ENCODE measurements around the gene SIRPA. TPM values are rescaled to one million over a fixed set of nuclear protein-coding genes. Genes with fewer than 3 reads are reported as not detected.
"Not testable (repeated sequence)": the region's sequence is repeated elsewhere in the genome, so short reads cannot be mapped to it uniquely, and the experiment has no call there.

The SIRPA gene
- polyA plus RNA-seq, 6 donors from 2014 or later, result 0.24 to 0.44 (median 0.26) TPM; not detected in 2

DNA sequence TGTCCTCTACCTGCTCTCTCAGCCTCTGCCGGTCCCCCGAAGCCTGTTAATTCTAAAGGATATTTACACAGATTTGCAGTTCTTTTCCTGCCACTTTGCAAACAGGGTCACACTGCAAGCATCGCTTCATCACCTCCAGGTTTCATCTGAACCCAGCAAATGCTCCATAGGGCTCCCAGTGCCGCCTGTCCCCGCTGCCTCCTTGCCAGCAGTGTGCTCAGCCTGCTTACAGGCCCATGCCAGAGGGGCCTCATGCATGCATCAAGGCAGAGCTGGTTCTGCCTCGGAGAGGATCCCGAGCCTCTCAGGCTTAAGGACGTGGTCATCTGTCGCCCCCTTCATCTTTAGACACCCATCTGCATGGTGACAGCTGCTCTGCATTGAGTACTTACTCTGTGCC lies 10.5 kb downstream of the SIRPA start:
- no peak for ATAC-seq (ENCODE audit: low read depth in 2 of 2)
- Mint-ChIP-seq H3K27ac (no peak overlapping the region), H3K36me3 (no peaks in the 10 kb centered on the region), H3K9me3 (no peaks in the 10 kb centered on the region), H3K27me3 (peaks cover 0 to 8% (median 0%) of the 10 kb centered on the region in 3 donors), H3K4me1 (peaks cover 10 to 23% (median 12%) of the 10 kb centered on the region in 3 donors), H3K4me3 (no peak overlapping the region)
- DNase-seq, result no peak

DNA sequence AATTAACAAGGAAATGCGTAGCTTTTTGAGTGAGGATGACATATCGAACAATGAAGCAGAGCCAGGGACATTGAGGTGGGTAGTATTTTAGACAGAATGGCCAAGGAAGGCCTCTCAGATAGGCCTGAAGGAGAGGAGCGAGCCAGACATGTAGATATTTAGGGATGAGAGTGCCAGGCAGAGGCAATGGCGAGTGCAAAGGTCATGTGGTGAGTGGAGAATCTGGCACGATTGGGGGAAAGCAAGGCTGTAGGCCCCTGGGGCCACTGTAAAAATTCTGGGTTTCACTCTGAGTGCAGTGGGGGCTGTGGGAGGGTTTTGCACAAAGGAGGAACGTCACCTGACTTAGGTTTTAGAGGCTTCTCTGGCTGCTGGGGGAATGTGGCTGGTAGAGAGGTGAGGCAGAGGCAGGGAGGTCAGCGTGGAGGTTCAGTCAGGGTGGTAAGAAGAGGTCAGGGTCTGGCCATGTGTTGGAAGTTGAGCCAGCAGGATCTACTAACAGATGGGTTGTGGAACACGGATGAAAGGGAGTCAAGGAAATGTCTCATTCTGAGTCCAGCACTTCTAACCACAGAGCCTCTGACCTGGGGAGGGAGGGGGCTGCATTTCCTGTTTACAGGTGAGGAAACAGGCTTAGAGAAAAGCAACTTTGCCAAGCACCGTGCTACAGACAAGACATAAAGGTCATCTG lies 11.3 kb downstream of the SIRPA start:
- peaks cover 7 to 23% (median 10%) of the 10 kb centered on the region in 3 donors for H3K4me1 Mint-ChIP-seq
- no peaks in the 10 kb centered on the region for H3K9me3 Mint-ChIP-seq
- no peak overlapping the region for H3K27ac Mint-ChIP-seq
- H3K27me3 Mint-ChIP-seq, result peaks cover 0 to 8% (median 0%) of the 10 kb centered on the region in 3 donors
- DNase-seq (no peak), ATAC-seq (ENCODE audit: low read depth in 2 of 2) (no peak)
- H3K4me3 Mint-ChIP-seq, result no peak overlapping the region
- H3K36me3 Mint-ChIP-seq, result no peaks in the 10 kb centered on the region

DNA sequence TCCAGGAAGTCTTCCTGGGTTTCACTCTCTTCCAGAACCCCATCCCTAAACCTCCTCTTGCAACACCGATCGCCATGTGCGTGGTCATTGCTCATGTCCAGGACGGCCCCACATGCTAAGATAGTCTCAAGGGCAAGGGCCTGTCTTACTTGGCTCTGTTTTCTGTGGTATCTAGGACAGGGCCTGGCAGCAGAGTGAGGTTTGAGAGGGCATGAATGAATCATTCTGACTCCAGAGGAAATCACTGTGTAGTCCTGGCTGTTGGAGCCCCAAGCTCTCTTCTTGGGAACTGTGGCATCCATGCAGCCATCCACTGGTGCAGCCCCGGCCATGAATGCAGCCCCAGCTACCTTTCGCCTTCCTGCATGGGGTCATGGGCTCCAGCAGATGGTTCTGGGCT lies 12.4 kb downstream of the SIRPA start:
- peaks cover 5 to 23% (median 10%) of the 10 kb centered on the region in 3 donors for H3K4me1 Mint-ChIP-seq
- H3K27ac Mint-ChIP-seq, result no peak overlapping the region
- peaks cover 0 to 8% (median 0%) of the 10 kb centered on the region in 3 donors for H3K27me3 Mint-ChIP-seq
- H3K9me3 Mint-ChIP-seq, result no peaks in the 10 kb centered on the region
- no peaks in the 10 kb centered on the region for H3K36me3 Mint-ChIP-seq
- ATAC-seq (ENCODE audit: low read depth in 2 of 2) (no peak), DNase-seq (no peak)
- H3K4me3 Mint-ChIP-seq, result no peak overlapping the region

DNA sequence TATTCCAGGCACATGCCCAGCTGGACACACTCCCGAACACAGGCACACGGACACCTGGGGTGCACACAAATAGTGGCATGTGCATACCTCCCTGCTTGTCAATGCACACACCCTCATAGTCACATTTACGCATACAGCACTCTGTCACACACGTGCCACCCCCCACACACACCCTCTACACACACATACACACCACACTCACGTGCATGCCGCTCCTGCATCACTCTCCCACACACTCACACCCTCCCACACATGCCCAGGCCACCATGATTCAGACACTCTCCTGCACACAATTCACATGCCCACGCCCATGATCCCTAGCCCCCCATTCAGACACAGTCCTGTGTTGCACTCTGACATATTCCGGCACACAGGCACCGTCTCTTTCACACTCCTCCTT lies 13.0 kb downstream of the SIRPA start:
- Mint-ChIP-seq H3K4me1 (peaks cover 10 to 23% (median 10%) of the 10 kb centered on the region in 3 donors), H3K27ac (peak overlapping the region in 1 of 6 donors; percentile 5), H3K4me3 (no peak overlapping the region), H3K36me3 (no peaks in the 10 kb centered on the region), H3K9me3 (no peaks in the 10 kb centered on the region), H3K27me3 (peaks cover 0 to 8% (median 0%) of the 10 kb centered on the region in 3 donors)
- ATAC-seq (ENCODE audit: low read depth in 2 of 2) (no peak), DNase-seq (no peak)

DNA sequence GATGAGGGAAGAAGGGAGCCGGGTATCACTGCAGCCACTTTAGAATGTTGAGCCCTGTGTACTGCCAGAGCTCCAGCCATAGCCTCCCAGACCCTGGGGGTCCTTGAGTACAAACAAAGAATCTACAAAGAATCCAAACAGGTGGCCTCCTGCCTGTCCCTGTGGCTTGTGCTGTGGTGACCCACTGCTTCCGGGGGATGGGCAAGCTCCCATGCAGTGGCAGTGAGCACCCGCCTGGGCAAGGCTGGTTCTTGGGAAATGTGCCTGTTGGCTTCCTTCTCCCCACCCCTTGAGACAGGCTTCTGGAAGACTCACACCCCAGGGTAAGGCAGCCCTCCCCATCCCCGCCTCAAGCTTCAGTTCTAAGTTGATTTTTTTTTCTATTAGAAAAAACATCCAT lies 13.9 kb downstream of the SIRPA start:
- H3K27me3 Mint-ChIP-seq, result peaks cover 0 to 8% (median 6%) of the 10 kb centered on the region in 3 donors
- no peak overlapping the region for H3K27ac Mint-ChIP-seq

DNA sequence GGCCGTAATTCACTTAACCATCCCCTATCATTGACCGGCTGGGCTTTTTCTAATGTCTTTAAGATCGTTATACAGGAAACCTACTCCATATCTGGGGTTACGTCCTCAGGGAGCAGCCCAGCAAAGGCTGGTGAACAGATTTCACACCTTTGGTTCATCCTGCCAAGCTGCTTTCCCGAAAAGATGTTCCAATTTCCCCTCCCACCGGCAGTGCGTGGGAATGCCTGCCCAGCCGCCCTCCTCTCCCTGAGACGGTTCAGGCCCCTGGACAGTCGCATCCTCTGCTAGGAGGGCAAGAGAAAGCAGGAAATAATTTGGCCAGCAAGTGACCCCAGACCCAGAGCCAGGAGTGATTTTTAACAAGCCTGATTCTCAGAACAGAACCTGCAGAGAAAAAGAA lies 16.3 kb downstream of the SIRPA start:
- H3K9me3 Mint-ChIP-seq, result no peaks in the 10 kb centered on the region
- H3K4me3 Mint-ChIP-seq, result no peak overlapping the region
- H3K27me3 Mint-ChIP-seq, result peaks cover 0 to 8% (median 6%) of the 10 kb centered on the region in 3 donors
- H3K36me3 Mint-ChIP-seq, result no peaks in the 10 kb centered on the region
- no peak overlapping the region for H3K27ac Mint-ChIP-seq
- peaks cover 3 to 16% (median 12%) of the 10 kb centered on the region in 3 donors for H3K4me1 Mint-ChIP-seq
- no peak for DNase-seq
- no peak for ATAC-seq (ENCODE audit: low read depth in 2 of 2)

More for the DNA sequence above, 13.9 kb downstream of the SIRPA start:
- no peaks in the 10 kb centered on the region for H3K9me3 Mint-ChIP-seq
- H3K36me3 Mint-ChIP-seq, result no peaks in the 10 kb centered on the region
- peaks cover 10 to 23% (median 13%) of the 10 kb centered on the region in 3 donors for H3K4me1 Mint-ChIP-seq
- ATAC-seq (ENCODE audit: low read depth in 2 of 2) (no peak), DNase-seq (no peak)
- no peak overlapping the region for H3K4me3 Mint-ChIP-seq

DNA sequence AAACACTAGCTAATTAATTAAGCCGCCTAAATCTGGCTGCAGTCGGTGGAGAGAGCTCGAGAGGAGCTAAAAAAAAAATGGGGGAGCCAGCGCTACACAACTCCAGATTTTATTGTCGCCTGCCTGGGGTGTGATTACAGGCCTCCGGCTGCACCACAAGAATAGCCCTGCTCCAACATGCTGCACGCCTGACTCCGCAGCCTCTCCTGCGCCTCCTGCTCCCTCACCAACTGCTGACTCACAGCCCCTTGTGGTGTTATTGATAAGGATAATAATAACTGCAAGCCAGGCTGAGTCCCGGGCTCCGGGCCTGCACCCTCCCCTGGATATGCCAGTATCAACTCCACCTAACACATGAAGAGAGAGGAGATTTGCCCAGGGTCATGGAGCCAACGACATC lies 16.8 kb downstream of the SIRPA start:
- no peak for ATAC-seq (ENCODE audit: low read depth in 2 of 2)
- Mint-ChIP-seq H3K4me3 (no peak overlapping the region), H3K36me3 (no peaks in the 10 kb centered on the region)

DNA sequence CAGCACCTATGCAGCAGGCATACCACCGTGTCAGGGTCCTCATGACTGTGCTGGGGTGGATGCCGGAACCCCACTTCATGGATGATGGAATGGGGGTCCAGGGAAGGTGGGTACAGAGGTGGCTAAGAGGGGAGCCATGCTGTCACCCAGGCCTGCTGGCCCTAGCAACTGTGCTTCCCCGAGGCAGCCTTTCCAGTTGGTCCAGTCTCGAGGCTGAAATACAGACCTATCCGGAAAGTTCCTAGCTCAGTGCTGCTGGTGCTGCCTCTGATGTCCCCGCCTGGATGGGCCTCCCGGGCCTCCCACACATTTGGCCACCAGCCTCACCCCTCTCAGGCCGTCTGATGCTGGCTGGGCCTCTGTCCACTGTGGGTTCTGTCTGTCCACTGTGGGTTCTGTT lies 17.4 kb downstream of the SIRPA start:
- no peak for ATAC-seq (ENCODE audit: low read depth in 2 of 2)
- Mint-ChIP-seq H3K4me1 (peaks cover 0 to 11% (median 11%) of the 10 kb centered on the region in 3 donors), H3K4me3 (no peak overlapping the region), H3K36me3 (no peaks in the 10 kb centered on the region), H3K27ac (no peak overlapping the region), H3K27me3 (peaks cover 0 to 8% (median 6%) of the 10 kb centered on the region in 3 donors), H3K9me3 (no peaks in the 10 kb centered on the region)
- no peak for DNase-seq

More for the DNA sequence above, 16.8 kb downstream of the SIRPA start:
- Mint-ChIP-seq H3K4me1 (peaks cover 0 to 14% (median 11%) of the 10 kb centered on the region in 3 donors), H3K9me3 (no peaks in the 10 kb centered on the region), H3K27ac (peak overlapping the region in 1 of 6 donors; percentile 49), H3K27me3 (peaks cover 0 to 8% (median 6%) of the 10 kb centered on the region in 3 donors)
- DNase-seq, result no peak

DNA sequence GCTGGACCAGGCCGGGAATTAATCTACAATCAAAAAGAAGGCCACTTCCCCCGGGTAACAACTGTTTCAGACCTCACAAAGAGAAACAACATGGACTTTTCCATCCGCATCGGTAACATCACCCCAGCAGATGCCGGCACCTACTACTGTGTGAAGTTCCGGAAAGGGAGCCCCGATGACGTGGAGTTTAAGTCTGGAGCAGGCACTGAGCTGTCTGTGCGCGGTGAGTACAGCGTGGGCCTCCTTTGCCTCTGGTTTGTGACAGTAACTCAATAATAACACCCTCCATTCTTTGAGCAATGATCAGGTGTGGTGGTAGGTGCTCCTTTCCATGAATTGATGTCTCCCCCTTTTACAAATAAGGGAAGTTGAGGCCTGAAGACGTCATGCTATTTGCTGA lies 20.0 kb downstream of the SIRPA start:
- not testable (repeated sequence) for H3K9me3 Mint-ChIP-seq; H3K27me3 Mint-ChIP-seq; H3K27ac Mint-ChIP-seq; H3K4me3 Mint-ChIP-seq; H3K4me1 Mint-ChIP-seq; DNase-seq; ATAC-seq (ENCODE audit: low read depth in 2 of 2); H3K36me3 Mint-ChIP-seq

DNA sequence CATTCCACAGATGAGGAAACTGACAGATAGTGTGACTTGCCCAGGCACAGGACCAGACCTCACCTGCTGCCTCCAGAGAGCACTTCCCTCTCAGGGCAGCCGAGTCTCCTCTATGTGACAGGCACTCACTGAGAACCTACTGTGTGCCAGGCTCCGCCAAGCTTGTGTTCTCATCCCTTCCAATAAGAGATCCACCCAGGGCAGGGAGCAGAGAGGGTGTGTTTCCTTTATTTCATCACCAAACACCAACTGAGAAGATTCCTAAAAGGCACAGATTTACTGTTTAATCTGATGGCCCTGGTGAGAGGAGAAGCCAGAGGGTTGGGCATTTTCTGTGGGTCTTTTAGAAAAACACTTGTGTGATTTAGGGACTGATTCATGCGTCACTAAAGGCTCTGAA lies 20.5 kb downstream of the SIRPA start:
- DNase-seq, result no peak
- peaks cover 0 to 6% (median 0%) of the 10 kb centered on the region in 3 donors for H3K27me3 Mint-ChIP-seq
- ATAC-seq (ENCODE audit: low read depth in 2 of 2), result no peak
- no peak overlapping the region for H3K4me3 Mint-ChIP-seq
- H3K9me3 Mint-ChIP-seq, result no peaks in the 10 kb centered on the region
- peaks cover 0 to 11% (median 0%) of the 10 kb centered on the region in 3 donors for H3K4me1 Mint-ChIP-seq
- peak overlapping the region in 1 of 6 donors; percentile 75 for H3K27ac Mint-ChIP-seq
- no peaks in the 10 kb centered on the region for H3K36me3 Mint-ChIP-seq

DNA sequence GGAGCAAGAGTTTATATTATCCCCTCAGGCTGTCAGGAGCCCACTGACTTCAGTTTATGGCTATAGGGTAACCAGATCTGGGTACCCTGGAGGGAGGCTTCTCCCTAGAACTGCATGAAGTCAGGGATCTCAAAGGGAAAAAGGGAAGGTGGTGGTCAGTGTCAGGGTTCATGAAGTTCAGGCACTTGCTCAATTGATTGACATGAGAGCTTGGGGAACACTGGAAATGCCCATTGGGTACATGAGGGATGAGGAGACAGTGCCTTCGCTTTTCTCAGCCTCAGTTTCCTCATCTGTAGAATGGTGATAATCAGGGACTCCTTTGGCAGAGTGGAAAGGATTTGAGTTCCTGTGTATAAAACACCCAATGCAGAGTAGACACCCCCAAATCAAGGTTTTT lies 22.6 kb downstream of the SIRPA start:
- H3K36me3 Mint-ChIP-seq, result no peaks in the 10 kb centered on the region
- H3K9me3 Mint-ChIP-seq, result no peaks in the 10 kb centered on the region
- no peak overlapping the region for H3K4me3 Mint-ChIP-seq
- ATAC-seq (ENCODE audit: low read depth in 2 of 2) (no peak), DNase-seq (no peak)
- H3K4me1 Mint-ChIP-seq, result peaks cover 0 to 13% (median under 1%) of the 10 kb centered on the region in 3 donors
- H3K27me3 Mint-ChIP-seq, result peaks cover 0 to 6% (median 0%) of the 10 kb centered on the region in 3 donors
- no peak overlapping the region for H3K27ac Mint-ChIP-seq

DNA sequence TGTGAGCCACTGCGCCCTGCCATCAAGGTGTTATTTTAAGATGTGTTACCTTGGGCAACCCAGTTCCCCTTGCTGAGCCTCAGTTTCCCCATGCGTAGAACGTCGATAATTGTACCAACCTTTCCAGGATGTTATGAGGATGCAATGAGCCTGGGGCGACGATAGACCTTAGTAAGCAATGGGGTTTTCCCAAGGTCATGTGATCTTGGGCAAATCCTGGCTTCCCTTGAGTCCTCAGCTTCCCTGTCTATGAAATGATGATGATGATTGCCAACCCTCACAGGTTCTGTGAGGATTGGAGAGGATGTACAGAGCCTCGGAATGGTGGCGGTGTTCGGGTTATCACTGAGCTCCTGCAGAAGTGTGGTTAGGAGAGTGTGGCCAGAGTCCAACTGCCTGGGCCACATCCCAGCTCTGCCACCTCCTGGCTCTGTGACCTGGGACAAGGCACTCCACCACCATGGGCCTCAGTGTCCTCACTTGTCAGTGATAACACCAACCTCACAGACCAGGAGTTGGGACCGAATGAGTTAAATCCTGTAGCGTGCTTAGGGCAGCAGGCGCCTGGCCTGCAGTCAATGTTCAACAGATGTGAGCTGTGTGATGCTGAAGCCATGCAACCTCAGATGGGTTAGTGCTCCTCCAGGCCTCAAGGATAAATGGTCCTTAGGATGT lies 23.4 kb downstream of the SIRPA start:
- no peaks in the 10 kb centered on the region for H3K9me3 Mint-ChIP-seq

DNA sequence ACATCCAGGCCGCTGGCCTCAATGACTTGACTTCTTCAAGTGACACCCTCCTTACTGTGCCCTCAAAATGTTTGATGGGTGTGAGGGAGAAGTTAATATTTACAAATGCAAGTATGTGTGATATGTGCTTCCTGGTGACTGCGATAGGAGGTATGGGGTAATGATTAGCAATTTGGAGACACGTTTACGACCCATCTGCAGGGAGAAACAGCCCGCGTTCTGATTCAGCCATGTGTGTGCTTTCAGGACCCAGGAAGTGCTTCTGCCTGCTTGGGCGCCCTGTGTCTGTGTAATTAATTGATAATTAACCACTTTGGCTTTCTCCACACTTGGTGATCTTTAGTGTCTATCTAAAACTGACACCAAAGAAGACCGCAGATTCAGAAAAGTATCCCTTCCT lies 25.0 kb downstream of the SIRPA start:
- Mint-ChIP-seq H3K4me3 (no peak overlapping the region), H3K36me3 (no peaks in the 10 kb centered on the region), H3K4me1 (peaks cover 0 to 8% (median 3%) of the 10 kb centered on the region in 3 donors), H3K27me3 (no peaks in the 10 kb centered on the region), H3K27ac (peak overlapping the region in 1 of 6 donors; percentile 62), H3K9me3 (no peaks in the 10 kb centered on the region)
- ATAC-seq (ENCODE audit: low read depth in 2 of 2) (no peak), DNase-seq (no peak)

More for the DNA sequence above, 23.4 kb downstream of the SIRPA start:
- ATAC-seq (ENCODE audit: low read depth in 2 of 2), result no peak
- H3K4me1 Mint-ChIP-seq, result peaks cover 0 to 10% (median 3%) of the 10 kb centered on the region in 3 donors
- peaks cover 0 to 4% (median 0%) of the 10 kb centered on the region in 3 donors for H3K27me3 Mint-ChIP-seq
- no peak overlapping the region for H3K4me3 Mint-ChIP-seq
- H3K27ac Mint-ChIP-seq, result no peak overlapping the region
- no peaks in the 10 kb centered on the region for H3K36me3 Mint-ChIP-seq
- DNase-seq, result no peak

DNA sequence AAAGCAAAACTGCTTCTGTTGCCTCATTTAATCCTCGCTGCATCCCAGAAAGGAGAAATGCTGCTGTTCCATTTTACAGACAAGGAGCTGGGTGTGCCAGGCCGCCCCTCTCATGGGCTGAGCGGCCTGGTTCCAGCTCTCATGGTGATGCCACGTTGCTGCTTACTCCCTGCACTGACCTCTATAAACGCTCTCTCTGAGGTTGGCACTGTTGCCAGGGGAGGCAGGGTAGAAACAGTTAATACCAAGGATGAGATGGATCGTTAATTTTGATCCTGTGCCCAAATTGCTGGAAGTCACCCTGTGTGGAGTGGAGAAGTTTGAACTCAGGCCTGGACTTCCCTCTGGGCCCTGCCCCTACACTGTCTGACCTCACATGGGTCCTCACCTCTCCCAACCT lies 25.6 kb downstream of the SIRPA start:
- Mint-ChIP-seq H3K4me3 (peak overlapping the region in 1 of 8 donors; percentile 25), H3K4me1 (peaks cover 0 to 8% (median 3%) of the 10 kb centered on the region in 3 donors), H3K36me3 (no peaks in the 10 kb centered on the region), H3K9me3 (no peaks in the 10 kb centered on the region), H3K27ac (no peak overlapping the region), H3K27me3 (no peaks in the 10 kb centered on the region)
- ATAC-seq (ENCODE audit: low read depth in 2 of 2) (no peak), DNase-seq (no peak)
